Stimulated activated CD8-positive, alpha-beta memory T cell treated with anti-CD3 and anti-CD28 coated beads, Interleukin-12 subunit alpha, Interleukin-12 subunit beta, amount 100 ng/mL, for 24 hours (primary cell): ENCODE results near the gene ISLR.

Source experiments
- DNase-seq: peaks from one replicate; pipeline ENCODE4 v3.0.0-alpha.2; 2020; ENCODE audit errors: extremely low read depth

Gene ISLR

GRCh38 chr15:74211656-74212055 lies 38.1 kb downstream of the ISLR start:
- DNase-seq: no peak

DNA sequence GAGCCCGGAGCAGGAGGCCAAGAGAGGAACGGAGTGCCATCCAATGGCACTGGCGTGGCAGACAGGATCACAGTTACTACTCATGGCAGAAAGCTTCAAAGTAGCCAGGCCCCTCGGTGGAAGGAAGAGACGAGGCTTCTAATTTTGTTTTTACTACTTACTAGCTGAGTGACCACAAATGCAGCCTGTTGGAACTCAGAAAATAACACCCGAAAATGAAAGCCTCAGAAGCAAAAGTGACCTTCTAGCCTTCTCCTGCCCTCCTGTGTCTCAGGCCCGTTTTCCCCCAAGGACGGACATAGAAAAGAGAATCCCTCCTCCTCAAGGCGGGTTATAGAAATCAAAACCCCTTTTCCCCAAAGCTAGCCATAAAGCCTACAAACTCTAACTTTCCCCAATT lies 39.0 kb downstream of the ISLR start:
- no peak for DNase-seq

DNA sequence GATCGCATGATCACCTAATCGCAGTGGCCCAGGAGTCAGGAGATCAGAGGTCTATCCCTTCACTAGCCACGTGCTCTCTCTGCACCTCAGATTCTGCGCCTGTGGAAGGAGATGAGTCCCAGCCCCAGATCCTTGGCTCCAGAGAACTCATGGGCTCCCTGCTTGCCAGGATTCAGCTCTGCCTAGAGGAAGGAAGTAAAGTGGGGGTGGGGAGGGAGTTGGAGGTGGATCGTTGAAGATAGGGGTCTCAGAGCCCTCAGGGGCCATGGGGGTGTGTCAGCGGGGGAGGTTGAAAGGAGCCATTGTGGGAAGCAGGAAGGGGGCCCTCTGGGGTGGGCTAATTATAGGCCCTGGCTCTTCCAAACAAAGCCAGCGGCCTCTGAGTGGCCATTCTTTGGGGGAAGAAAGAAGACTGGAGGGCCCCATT lies 40.4 kb downstream of the ISLR start:
- no peak for DNase-seq

DNA sequence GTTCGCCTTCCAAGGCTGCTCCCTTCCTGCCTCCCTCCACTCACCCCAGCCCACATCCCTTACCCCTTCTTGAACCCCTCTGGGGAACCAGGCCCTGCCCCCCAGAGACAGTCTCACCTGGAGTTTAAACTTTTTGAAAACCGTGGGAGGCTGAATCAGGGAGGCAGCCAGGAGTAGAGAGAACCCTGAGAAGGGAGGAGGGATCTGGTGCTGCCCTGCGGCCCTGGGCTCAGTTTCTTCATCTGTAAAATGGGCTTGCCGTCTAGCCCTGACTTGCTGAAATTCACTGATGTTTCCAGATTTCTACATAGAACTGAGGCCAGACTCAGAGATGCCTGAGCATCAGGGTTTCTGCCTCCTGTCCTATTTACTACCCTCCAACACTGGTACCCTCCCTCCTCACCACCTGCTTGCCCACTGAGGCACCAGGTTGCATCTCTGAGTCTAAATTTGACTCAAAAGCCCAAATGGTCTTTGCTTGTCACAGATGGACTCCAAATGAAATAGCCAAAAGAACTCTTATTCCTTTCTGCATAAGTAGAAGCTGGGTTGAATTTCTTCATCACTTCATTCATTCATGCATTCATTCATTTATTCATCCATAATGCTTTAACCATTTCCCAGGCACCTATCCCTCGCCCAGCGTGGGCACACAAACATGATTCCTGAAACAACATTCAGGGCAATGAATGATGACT lies 41.0 kb downstream of the ISLR start:
- DNase-seq: no peak

GRCh38 chr15:74215958-74216357 lies 42.4 kb downstream of the ISLR start:
- no peak for DNase-seq

DNA sequence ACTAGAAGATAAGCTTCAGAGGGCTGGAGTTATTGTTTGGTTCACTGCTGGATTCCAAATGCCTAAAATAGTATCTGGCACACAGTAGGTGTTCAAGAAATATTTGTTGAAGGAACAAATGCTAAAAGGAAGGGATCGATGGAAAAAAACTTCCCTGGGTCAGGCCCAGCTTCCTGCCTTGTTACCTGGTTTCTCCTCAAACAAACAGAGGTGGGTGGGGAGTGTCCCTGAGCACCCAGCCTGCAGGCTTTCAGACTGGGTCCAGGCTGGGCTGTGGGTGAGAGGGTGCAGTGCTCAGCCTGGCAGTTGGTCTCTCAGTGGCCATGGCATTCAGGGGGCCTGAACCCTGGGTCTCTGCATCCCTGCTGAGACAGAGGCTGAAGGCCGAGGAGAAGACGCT lies 43.4 kb downstream of the ISLR start:
- no peak for DNase-seq

DNA sequence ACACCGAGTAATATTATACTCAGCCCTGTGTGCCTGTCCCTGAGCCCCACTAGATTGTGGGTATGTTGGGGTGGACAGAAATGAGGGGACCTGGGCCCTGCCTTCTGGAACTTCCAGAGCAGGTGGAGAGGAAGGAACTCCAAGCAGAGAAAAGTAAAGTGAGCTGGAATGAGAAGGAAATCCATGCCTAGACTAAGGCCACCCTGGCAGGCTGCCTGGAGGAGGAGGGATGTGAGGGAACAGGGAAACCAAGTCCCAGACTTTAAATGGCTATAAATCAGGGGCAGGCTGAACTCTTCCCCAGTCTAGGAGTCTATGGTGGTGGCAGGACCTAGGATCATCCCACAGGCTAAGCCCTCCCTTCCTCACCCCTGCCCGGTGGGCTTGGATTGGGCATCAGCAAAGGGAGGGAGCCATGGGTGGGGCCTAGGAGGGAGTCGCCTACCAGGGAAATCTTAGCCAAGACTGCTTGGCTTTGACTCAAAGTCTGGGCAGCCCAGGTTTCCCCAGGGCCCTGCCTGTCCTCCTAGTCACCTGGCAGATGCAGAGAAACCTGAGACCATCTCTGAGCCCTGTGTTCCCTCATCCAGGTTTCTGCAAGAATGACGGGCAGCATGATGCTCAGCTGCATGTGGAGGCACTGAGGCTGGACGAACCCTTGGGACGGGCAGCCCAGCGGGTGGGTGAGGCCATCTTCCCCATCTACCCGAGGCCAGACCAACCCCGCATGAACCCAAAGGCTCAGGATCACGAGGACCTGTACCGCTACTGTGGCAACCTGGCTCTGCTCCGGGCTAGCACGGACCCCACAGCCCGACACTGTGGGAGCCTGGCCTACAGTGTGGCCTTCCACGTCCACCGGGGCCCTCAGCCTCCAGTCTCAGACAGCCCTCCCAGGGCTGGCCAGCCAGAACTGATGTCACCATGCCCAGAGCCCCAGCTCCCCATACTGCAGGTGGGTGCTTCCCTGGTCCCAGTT lies 44.7 kb downstream of the ISLR start:
- DNase-seq: no peak

DNA sequence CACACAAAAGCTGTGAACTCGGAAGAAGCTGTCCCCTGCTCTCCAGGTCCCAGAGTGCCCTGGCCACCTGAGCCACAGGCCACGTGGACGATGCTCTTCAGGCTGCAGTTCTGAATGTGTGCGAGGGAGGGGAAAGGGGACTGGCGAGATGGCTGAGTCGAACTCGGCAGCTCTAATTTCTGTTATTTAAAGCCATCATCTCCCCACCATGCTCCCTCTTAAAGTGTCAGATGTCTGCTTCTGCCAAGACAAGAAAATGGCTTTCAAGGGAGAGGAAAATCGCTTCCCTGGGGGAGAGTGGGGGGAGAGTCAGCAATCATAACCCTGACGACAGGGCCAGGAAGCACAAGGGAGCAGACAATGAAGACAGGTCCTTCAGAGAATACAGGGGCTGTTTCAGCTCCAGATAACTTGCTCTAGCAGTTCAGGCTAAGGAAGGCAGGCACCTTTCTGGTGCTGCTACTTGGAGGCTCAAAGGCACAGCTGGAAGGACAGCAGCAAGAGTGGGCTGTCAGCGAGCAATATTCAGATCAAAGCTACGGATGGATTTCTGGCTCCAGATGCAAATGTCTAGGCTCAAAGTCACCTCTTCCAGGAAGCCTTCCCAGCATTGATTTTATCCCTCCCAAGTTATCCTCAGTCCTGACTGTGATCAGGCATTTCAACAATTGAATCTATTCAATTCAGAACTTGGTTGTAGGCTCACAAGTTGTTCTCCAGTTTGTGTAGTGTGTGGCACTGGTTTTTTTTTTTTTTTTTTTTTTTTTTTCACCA lies 47.2 kb downstream of the ISLR start:
- no peak for DNase-seq

GRCh38 chr15:74221399-74222239 lies 48.1 kb downstream of the ISLR start:
- no peak for DNase-seq

DNA sequence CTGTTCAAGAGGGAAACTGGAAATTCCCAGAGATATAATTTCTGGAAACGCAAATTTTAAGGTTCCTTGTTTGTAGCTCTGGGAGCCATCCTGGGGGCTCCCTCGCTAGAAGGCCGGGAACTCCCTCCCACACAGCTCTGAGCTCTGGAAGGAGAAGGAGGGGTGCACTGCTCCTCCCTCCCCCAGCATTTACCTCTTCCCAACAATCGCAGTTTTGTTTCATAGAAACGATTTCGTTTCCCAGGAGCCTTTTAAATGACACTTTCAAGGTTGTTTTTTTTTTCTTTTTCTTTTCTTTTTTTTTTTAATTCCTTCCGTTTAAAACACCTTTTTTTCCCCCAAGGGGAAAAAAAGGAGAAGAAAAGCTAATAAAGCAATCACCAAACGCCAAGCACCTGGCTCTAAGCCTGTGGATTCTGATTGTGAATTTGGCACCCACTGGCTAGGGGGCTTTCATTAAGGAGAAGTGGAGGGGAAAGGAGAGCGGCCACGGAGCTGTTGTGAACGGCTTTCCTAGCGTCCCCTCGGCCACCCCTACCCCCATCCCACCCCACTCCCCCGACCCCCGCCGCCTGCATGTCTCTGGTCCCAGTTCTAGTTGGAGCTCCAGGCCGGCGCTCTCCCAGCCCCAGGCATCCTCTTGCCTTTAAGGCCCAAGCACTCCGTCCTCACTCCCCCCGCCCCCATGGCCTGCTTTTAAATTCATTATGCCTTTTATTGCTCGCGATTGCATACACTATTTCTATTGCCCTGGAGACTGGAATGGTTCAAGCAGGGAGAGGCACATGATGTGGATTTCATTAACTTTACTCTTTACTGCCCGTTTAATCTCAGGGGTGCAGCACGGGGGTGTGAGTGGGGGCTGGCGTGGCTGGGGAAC lies 49.0 kb downstream of the ISLR start:
- DNase-seq: no peak

GRCh38 chr15:74225928-74226327 lies 52.4 kb downstream of the ISLR start:
- no peak for DNase-seq
